Spleen (tissue), 11 donors: ENCODE measurements around the gene HGFAC. TPM values are rescaled to one million over a fixed set of nuclear protein-coding genes. Genes with fewer than 3 reads are reported as not detected.

Experiments
- DNase-seq: peaks from one replicate; pipeline ENCODE4 v3.0.0-alpha.2; 2020
- H3K27ac ChIP-seq, 8 donors: fragments of 200-600 bp; sonication (generic) in 7 of 8; 1 replicate in 4 of 8; 2 replicates in 4 of 8; pipeline versions ENCODE4 v1.5.0 to v1.8.0; 2016 to 2021; ENCODE audit warnings: inconsistent platforms in 4 of 8, mild to moderate bottlenecking in 4 of 8, moderate library complexity in 1 of 8
- H3K27me3 ChIP-seq, 7 donors: fragments of 200-600 bp; sonication (generic) in 6 of 7; replicated peaks in 1 of 7; 1 replicate in 4 of 7; 2 replicates in 3 of 7; pipeline versions ENCODE4 v1.5.0 to v1.8.0; 2016 to 2021; ENCODE audit warnings: inconsistent platforms in 3 of 7, mild to moderate bottlenecking in 1 of 7
- H3K36me3 ChIP-seq, 6 donors: fragments of 200-600 bp; sonication (generic) in 5 of 6; 1 replicate in 4 of 6; 2 replicates in 2 of 6; pipeline versions ENCODE4 v1.5.0 to v1.8.0; 2016 to 2021; ENCODE audit warnings: inconsistent platforms in 2 of 6
- H3K4me1 ChIP-seq, 6 donors: fragments of 200-600 bp; sonication (generic) in 5 of 6; 1 replicate in 3 of 6; 2 replicates in 3 of 6; pipeline versions ENCODE4 v1.5.0 to v1.8.0; 2016 to 2021; ENCODE audit warnings: inconsistent platforms in 3 of 6
- H3K4me3 ChIP-seq, 8 donors: fragments of 200-600 bp; sonication (generic) in 7 of 8; 1 replicate in 4 of 8; 2 replicates in 4 of 8; pipeline versions ENCODE4 v1.5.0 to v1.8.0; 2016 to 2021; ENCODE audit warnings: inconsistent platforms in 4 of 8, mild to moderate bottlenecking in 4 of 8, moderate library complexity in 2 of 8
- H3K9me3 ChIP-seq, 8 donors: fragments of 200-600 bp; sonication (generic) in 7 of 8; 1 replicate in 4 of 8; 2 replicates in 4 of 8; pipeline versions ENCODE4 v1.5.0 to v1.8.0; 2016 to 2021; ENCODE audit warnings: inconsistent platforms in 4 of 8
- CTCF ChIP-seq, 11 experiments: fragments of 200-600 bp in 7 of 11; fragments of 450-650 bp in 4 of 11; sonication (generic) in 4 of 11; IDR thresholded peaks in 8 of 11; conservative IDR thresholded peaks in 3 of 11; 1 replicate in 7 of 11; 2 replicates in 4 of 11; pipeline versions ENCODE4 v1.4.0 to v1.8.0; 2016 to 2021; ENCODE audit warnings: antibody characterized with exemption in 11 of 11, inconsistent platforms in 4 of 11, mild to moderate bottlenecking in 1 of 11
- POLR2A ChIP-seq, 3 donors: fragments of 450-650 bp; IDR thresholded peaks; one replicate each; pipeline ENCODE4 v1.5.1; 2017; ENCODE audit warnings: antibody characterized with exemption in 3 of 3, mild to moderate bottlenecking in 1 of 3
- POLR2AphosphoS5 ChIP-seq, 3 donors: sonication (generic); formaldehyde crosslinking; IDR thresholded peaks; one replicate each; pipeline ENCODE4 v1.5.1; 2017; ENCODE audit warnings: antibody characterized with exemption in 3 of 3
- WGBS, 5 donors: extraction: QIAGEN DNeasy Blood & Tissue Kit in 3 of 5; methylation state at CpG; one replicate each; pipeline versions ENCODE4 v1.1.5 to v1.1.7; 2013 to 2018; 5-methylcytosine and 5-hydroxymethylcytosine counted together
- intact Hi-C: fragments of 100-400 bp; cut with DNase I; formaldehyde crosslinking; loops from one replicate; pipeline ENCODE4 v1.15.0; 2023; ENCODE audit warnings: low total_unique reads
- polyA plus RNA-seq, 3 donors: library from polyadenylated mRNA; stranded (reverse); fragments of 200-250 nt; gene quantifications; one replicate each; pipeline ENCODE4 v1.2.1, GENCODE V29; 2013
- total RNA-seq, 7 donors: library from RNA; depleted of rRNA in 3 of 7; stranded (reverse); fragments of >200 nt in 3 of 7; fragmentation: NEBNext Ultra II Directional in 4 of 7; extraction: Animal tissue kit (Norgen Biotek cat#: 25700) in 4 of 7; gene quantifications; one replicate each; pipeline versions ENCODE4 v1.1.0 to v1.2.1, GENCODE V29; 2016 to 2021
- donor health status: healthy with polysubstance abuse.
- donor health status: DM: no; HTN: no; CAD: no; lungs with moderate emphysema.
- donor health status: DM: no; HTN: no; CAD: no.
- donor health status: Bipolar disorder and iron deficiency.
- donor health status: healthy.
- donor health status: DM: no; HTN: no; CAD: no.
- donor health status: DM: yes; HTN: yes; CAD: no.

HGFAC gene
- total and polyA plus RNA-seq, 10 donors: 0.11 to 0.47 (median 0.32) TPM; not detected in 5

GRCh38 chr4:3436798-3437581, 4.8 kb upstream of the HGFAC start:
- H3K4me1 ChIP-seq: no peaks in the 10 kb centered on the region
- WGBS, 5 donors: 69 to 94% (median 86%) methylated on average over 10 to 19 of the region's 19 CpGs
- DNase-seq: no peak
- no peaks in the 10 kb centered on the region for H3K9me3 ChIP-seq
- TF ChIP-seq CTCF (IDR thresholded peaks at IDR 0.05 in 8 of 11, conservative IDR thresholded peaks at IDR 0.05 in 3 of 11): no peak
- TF ChIP-seq POLR2AphosphoS5 (IDR thresholded peaks at IDR 0.05): no peak
- TF ChIP-seq POLR2A (IDR thresholded peaks at IDR 0.05): no peak
- peaks cover 0 to 6% (median 0%) of the 10 kb centered on the region in 6 donors for H3K36me3 ChIP-seq
- H3K4me3 ChIP-seq: no peak overlapping the region
- intact Hi-C loops: no loop called here
- no peaks in the 10 kb centered on the region for H3K27me3 ChIP-seq
- no peak overlapping the region for H3K27ac ChIP-seq

DNA sequence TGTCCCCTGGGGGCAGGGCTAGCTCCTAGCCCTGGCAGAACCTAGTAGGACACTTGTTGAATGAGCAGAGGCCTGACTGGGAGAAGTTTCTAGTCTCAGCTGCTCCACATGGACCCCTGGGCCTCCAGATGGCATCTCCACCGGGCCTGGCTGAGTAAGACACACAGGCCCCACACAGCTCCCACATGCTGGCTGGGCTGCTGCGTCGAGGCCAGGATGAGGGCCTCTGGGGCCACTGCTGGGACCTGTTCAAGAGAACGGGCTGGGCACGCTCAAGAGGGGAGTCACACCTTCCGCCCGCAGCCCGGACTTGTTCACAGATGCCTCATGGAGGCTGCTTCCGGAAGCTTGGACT, 4.2 kb upstream of the HGFAC start:
- intact Hi-C loops: no loop called here
- TF ChIP-seq POLR2A (IDR thresholded peaks at IDR 0.05): no peak
- TF ChIP-seq POLR2AphosphoS5 (IDR thresholded peaks at IDR 0.05): no peak
- TF ChIP-seq CTCF (IDR thresholded peaks at IDR 0.05 in 8 of 11, conservative IDR thresholded peaks at IDR 0.05 in 3 of 11): no peak
- 82 to 93% (median 87%) methylated on average over 8 to 9 of the region's 9 CpGs for WGBS, 5 donors
- Histone ChIP-seq H3K36me3 (peaks cover 0 to under 1% (median 0%) of the 10 kb centered on the region in 6 donors), H3K4me3 (no peak overlapping the region), H3K27me3 (no peaks in the 10 kb centered on the region), H3K9me3 (no peaks in the 10 kb centered on the region), H3K27ac (no peak overlapping the region), H3K4me1 (no peaks in the 10 kb centered on the region)
- no peak for DNase-seq

GRCh38 chr4:3437998-3438846, 3.5 kb upstream of the HGFAC start:
- Histone ChIP-seq H3K9me3 (no peaks in the 10 kb centered on the region), H3K4me1 (peaks cover 0 to 5% (median 3%) of the 10 kb centered on the region in 6 donors), H3K27ac (no peak overlapping the region), H3K4me3 (no peak overlapping the region), H3K27me3 (peaks cover 0 to 4% (median 0%) of the 10 kb centered on the region in 7 donors), H3K36me3 (no peaks in the 10 kb centered on the region)
- TF ChIP-seq POLR2AphosphoS5 (IDR thresholded peaks at IDR 0.05) (no peak), CTCF (IDR thresholded peaks at IDR 0.05 in 8 of 11, conservative IDR thresholded peaks at IDR 0.05 in 3 of 11) (no peak), POLR2A (IDR thresholded peaks at IDR 0.05) (no peak)
- intact Hi-C loops: no loop called here
- WGBS, 5 donors: 66 to 92% (median 82%) methylated on average over 9 to 28 of the region's 28 CpGs
- DNase-seq: no peak

DNA sequence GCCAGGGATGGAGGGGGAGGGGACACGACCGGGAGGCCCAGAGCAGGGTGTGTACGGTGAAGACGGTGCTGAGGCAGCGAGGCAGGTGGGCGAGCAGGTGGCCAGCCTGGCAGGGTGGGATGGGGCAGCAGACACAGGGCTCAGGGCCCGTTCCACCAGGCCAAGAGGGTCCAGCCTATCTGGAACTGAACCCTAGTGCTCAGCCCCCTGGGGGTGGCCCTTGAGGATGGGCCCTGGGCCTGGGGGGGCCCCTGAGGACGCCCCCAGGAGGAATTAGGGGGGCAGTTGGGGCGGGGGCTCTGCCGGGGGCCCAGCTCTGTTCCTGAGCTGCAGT, 3.0 kb upstream of the HGFAC start:
- DNase-seq: no peak
- 68 to 88% (median 82%) methylated on average over 9 to 10 of the region's 10 CpGs for WGBS, 5 donors
- Histone ChIP-seq H3K27me3 (peaks cover 0 to 10% (median 0%) of the 10 kb centered on the region in 7 donors), H3K27ac (no peak overlapping the region), H3K9me3 (no peaks in the 10 kb centered on the region), H3K4me3 (no peak overlapping the region), H3K4me1 (peaks cover 3 to 11% (median 8%) of the 10 kb centered on the region in 6 donors), H3K36me3 (no peaks in the 10 kb centered on the region)
- no peak for TF ChIP-seq POLR2A (IDR thresholded peaks at IDR 0.05)
- no peak for TF ChIP-seq CTCF (IDR thresholded peaks at IDR 0.05 in 8 of 11, conservative IDR thresholded peaks at IDR 0.05 in 3 of 11)
- no peak for TF ChIP-seq POLR2AphosphoS5 (IDR thresholded peaks at IDR 0.05)
- intact Hi-C loops: no loop called here
